PC-3 (cell line): Measurements from ENCODE around the gene STYK1. TPM values are rescaled to one million over a fixed set of nuclear protein-coding genes. Genes with fewer than 3 reads are reported as not detected.

Experiments
- ATAC-seq: fragments of 200-7000 bp; cut with Tn5 transposase; 2 replicates; pipeline ENCODE4 v1.9.1; 2020; ENCODE audit warnings: mild to moderate bottlenecking, moderate library complexity
- BruUV-seq: library from RNA; stranded (reverse); fragments of 400-500 nt; replicated peaks from 2 replicates; lab custom pipeline; 2021; lab: Mats Ljungman, UMichigan
- CTCF ChIA-PET: fragments of 300-600 bp; sonication (Branson Sonifier 250); formaldehyde crosslinking; loops from one replicate; lab custom pipeline; 2022; ENCODE audit warnings: antibody characterized with exemption; lab: Charles Lee
- POLR2A ChIA-PET: fragments of 300-600 bp; sonication (Branson Sonifier 250); formaldehyde crosslinking; loops from one replicate; lab custom pipeline; 2022; ENCODE audit warnings: antibody characterized with exemption; ENCODE audit not compliant: unreplicated experiment; lab: Charles Lee
- DNase-seq: peaks from one replicate; pipeline ENCODE4 v3.0.0-alpha.2; 2015
- H2AFZ ChIP-seq: fragments of 300-600 bp; sonication (generic); 2 replicates; pipeline ENCODE4 v1.6.0; 2016; ENCODE audit warnings: antibody characterized with exemption, low read length
- H3F3A ChIP-seq: fragments of 300-600 bp; sonication (generic); one replicate; pipeline ENCODE4 v1.6.0; 2017; ENCODE audit warnings: antibody characterized with exemption, low read length, control low read depth, mild to moderate bottlenecking; ENCODE audit not compliant: unreplicated experiment
- H3K27ac ChIP-seq: fragments of 300-600 bp; sonication (generic); 2 replicates; pipeline ENCODE4 v1.5.1; 2016; ENCODE audit warnings: mild to moderate bottlenecking, low read length
- H3K27me3 ChIP-seq: fragments of 300-600 bp; sonication (generic); 2 replicates; pipeline ENCODE4 v1.6.1; 2016; ENCODE audit warnings: low read length, mixed read lengths
- H3K36me3 ChIP-seq: fragments of 300-600 bp; sonication (generic); 2 replicates; pipeline ENCODE4 v1.6.1; 2016; ENCODE audit warnings: low read depth, mixed run types, low read length, mixed read lengths
- H3K4me1 ChIP-seq: fragments of 300-600 bp; sonication (generic); 2 replicates; pipeline ENCODE4 v1.5.1; 2016; ENCODE audit warnings: low read length; ENCODE audit not compliant: insufficient read depth
- H3K4me2 ChIP-seq: fragments of 300-600 bp; sonication (generic); 2 replicates; pipeline ENCODE4 v1.6.0; 2016; ENCODE audit warnings: low read length
- H3K4me3 ChIP-seq: fragments of 300-600 bp; sonication (generic); 2 replicates; pipeline ENCODE4 v1.5.1; 2016; ENCODE audit warnings: mild to moderate bottlenecking, low read length, mixed read lengths
- H3K79me2 ChIP-seq: fragments of 300-600 bp; sonication (generic); 2 replicates; pipeline ENCODE4 v1.6.1; 2017; ENCODE audit warnings: low read length, mixed read lengths
- H3K9ac ChIP-seq: fragments of 300-600 bp; sonication (generic); 2 replicates; pipeline ENCODE4 v1.6.0; 2016; ENCODE audit warnings: mild to moderate bottlenecking, low read length
- H3K9me2 ChIP-seq: fragments of 300-600 bp; sonication (generic); replicated peaks from 2 replicates; pipeline ENCODE4 v1.6.1; 2016; ENCODE audit warnings: mixed run types, low read length, mixed read lengths
- H3K9me3 ChIP-seq: fragments of 300-600 bp; sonication (generic); 2 replicates; pipeline ENCODE4 v1.6.1; 2016; ENCODE audit warnings: low read length, mixed read lengths
- H4K20me1 ChIP-seq: fragments of 300-600 bp; sonication (generic); 2 replicates; pipeline ENCODE4 v1.6.1; 2016; ENCODE audit warnings: low read length, mixed read lengths
- EZH2 ChIP-seq: fragments of 300-600 bp; sonication (generic); IDR thresholded peaks from one replicate; pipeline ENCODE4 v1.6.1; 2017; ENCODE audit warnings: antibody characterized with exemption, mild to moderate bottlenecking, low read length; ENCODE audit not compliant: unreplicated experiment
- EZH2phosphoT487 ChIP-seq: fragments of 300-600 bp; sonication (generic); IDR thresholded peaks from 2 replicates; pipeline ENCODE4 v1.6.1; 2018; ENCODE audit warnings: mild to moderate bottlenecking, antibody characterized with exemption, low read length, borderline replicate concordance
- intact Hi-C: fragments of 100-400 bp; cut with micrococcal nuclease; formaldehyde crosslinking; loops from 2 replicates; pipeline ENCODE4 v1.9.0; 2023
- total RNA-seq: library from RNA; depleted of rRNA; stranded (reverse); fragments of >200 nt; gene quantifications from 2 replicates; pipeline ENCODE4 v1.2.3, GENCODE V29; 2014
- TF ChIP-seq, protein P1 (sequence below): fragments of 300-600 bp; sonication (generic); conservative IDR thresholded peaks from 2 replicates; pipeline ENCODE4 v1.5.1; 2017; ENCODE audit warnings: antibody characterized with exemption, low read depth, mild to moderate bottlenecking, low read length

Gene STYK1
- total RNA-seq, 1 experiment from 2014 or later: 4.3 TPM

DNA sequence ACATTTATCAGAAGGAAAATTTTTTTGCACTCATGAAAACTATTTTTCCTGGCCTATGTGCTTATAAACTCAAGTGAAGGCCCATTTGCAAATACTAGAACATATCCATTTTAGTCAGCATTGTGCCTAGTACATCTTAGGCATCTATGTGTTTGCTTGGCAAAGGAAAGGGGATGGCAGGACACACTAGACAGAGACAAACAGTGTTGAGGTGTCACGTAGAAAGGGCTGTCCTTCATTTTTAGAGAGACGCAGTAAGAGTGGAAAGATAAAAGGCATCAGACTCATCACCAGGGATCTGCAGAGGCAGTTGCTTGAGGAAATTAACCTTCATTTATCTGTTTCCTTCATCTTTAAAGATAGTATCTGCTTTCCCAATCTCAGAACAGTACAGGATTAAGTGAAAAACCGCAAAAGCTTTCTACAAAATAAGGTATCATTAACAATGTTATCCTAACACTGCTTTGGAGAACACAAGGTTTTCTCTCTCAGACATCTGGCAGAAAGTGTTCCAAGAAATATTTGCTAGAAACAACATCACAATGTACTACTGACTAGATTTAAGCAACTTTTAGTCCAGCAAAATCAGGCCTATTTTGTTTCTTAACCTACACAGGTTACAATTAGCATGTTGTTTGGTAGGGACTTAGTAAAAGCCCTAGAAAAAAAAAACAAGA, 47.3 kb upstream of the STYK1 start:
- ChIA-PET CTCF (no interaction called here), POLR2A (no interaction called here)
- H3K79me2 ChIP-seq: peaks cover 82% of the 10 kb centered on the region
- peak overlapping the region; percentile 98 for H3K27ac ChIP-seq
- H3K4me1 ChIP-seq: peaks cover 55% of the 10 kb centered on the region
- peak overlapping the region; percentile 98 for H3K4me3 ChIP-seq
- H3K9me3 ChIP-seq: no peaks in the 10 kb centered on the region
- BruUV-seq: no TSS peak
- no peaks in the 10 kb centered on the region for H3F3A ChIP-seq
- H2AFZ ChIP-seq: no peak overlapping the region
- H4K20me1 ChIP-seq: peaks cover 55% of the 10 kb centered on the region
- no peak for TF ChIP-seq EZH2
- TF ChIP-seq, protein P1, sequence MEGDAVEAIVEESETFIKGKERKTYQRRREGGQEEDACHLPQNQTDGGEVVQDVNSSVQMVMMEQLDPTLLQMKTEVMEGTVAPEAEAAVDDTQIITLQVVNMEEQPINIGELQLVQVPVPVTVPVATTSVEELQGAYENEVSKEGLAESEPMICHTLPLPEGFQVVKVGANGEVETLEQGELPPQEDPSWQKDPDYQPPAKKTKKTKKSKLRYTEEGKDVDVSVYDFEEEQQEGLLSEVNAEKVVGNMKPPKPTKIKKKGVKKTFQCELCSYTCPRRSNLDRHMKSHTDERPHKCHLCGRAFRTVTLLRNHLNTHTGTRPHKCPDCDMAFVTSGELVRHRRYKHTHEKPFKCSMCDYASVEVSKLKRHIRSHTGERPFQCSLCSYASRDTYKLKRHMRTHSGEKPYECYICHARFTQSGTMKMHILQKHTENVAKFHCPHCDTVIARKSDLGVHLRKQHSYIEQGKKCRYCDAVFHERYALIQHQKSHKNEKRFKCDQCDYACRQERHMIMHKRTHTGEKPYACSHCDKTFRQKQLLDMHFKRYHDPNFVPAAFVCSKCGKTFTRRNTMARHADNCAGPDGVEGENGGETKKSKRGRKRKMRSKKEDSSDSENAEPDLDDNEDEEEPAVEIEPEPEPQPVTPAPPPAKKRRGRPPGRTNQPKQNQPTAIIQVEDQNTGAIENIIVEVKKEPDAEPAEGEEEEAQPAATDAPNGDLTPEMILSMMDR: no peak
- no peak for TF ChIP-seq EZH2phosphoT487
- no peaks in the 10 kb centered on the region for H3K9me2 ChIP-seq
- peak overlapping the region; percentile 100 for H3K9ac ChIP-seq
- no peak for ATAC-seq
- intact Hi-C loops: no loop called here
- no peak for DNase-seq
- peak overlapping the region; percentile 90 for H3K4me2 ChIP-seq
- H3K27me3 ChIP-seq: no peaks in the 10 kb centered on the region
- no peaks in the 10 kb centered on the region for H3K36me3 ChIP-seq

DNA sequence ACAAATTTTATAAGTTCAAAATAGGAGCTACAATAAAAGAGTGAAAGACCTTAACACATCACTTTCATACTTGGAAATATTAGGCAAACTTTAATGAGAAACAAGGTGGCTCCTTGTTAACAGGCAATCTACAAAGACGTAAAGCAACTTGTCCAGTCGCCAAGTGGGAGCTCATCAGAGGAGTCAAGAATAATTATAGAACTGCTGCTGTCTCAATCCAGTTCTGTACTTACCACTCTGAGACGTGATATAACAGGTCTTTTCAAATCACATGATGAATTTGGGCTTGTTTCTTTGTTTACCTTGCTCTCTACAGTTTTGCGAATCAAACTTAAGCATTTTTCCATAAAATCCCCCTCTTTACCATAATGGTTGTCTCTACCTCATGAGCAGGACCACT, 45.6 kb upstream of the STYK1 start:
- DNase-seq: no peak
- Histone ChIP-seq H3K4me1 (peaks cover 60% of the 10 kb centered on the region), H3K27ac (no peak overlapping the region), H3K79me2 (peaks cover 91% of the 10 kb centered on the region), H2AFZ (no peak overlapping the region), H3K9me3 (no peaks in the 10 kb centered on the region), H3K4me2 (peak overlapping the region; percentile 90), H3K27me3 (no peaks in the 10 kb centered on the region), H3F3A (no peaks in the 10 kb centered on the region), H3K36me3 (peaks cover 7% of the 10 kb centered on the region; the same call in 1 of the 2 replicates), H3K4me3 (peak overlapping the region; percentile 98), H3K9ac (no peak overlapping the region), H4K20me1 (peaks cover 61% of the 10 kb centered on the region), H3K9me2 (no peaks in the 10 kb centered on the region)
- POLR2A ChIA-PET: no interaction called here
- CTCF ChIA-PET: no interaction called here
- no TSS peak for BruUV-seq
- TF ChIP-seq, protein P1: no peak
- TF ChIP-seq EZH2 (no peak), EZH2phosphoT487 (no peak)
- no peak for ATAC-seq
- intact Hi-C loops: loop anchor here (5.0 kb wide), 1 partner anchor 37 kb away; no protein-coding TSS in a partner anchor

DNA sequence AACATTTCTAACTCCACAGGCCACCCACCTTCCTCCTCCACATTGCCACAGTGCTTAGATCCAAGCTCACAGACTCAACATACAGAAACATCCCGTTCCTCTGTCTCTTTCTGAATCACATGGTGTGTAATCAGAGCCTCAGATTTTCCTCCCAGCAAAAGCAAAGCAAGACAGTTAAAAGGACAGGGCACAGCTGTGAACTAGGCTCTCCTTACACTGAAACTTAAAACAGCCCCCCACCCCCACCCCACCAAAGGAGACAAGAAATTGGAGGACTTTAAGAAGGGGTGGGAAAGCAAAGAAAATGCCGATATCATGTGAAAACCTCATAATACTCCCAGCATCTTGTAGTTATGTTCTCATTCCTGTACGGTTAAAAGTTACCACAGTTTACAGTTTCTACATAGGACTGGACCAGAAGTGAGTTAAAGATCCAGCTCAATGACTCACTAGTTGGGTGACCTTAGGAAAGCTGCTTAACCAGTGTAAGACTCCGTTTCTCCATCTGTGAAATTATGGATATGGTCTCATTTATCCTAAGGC, 44.5 kb upstream of the STYK1 start:
- Histone ChIP-seq H3K9me2 (no peaks in the 10 kb centered on the region), H3K36me3 (peaks cover 19% of the 10 kb centered on the region), H3K4me1 (peaks cover 54% of the 10 kb centered on the region), H3K27me3 (no peaks in the 10 kb centered on the region), H3K9me3 (no peaks in the 10 kb centered on the region), H3K79me2 (peaks cover 90% of the 10 kb centered on the region), H3K4me3 (peak overlapping the region; percentile 98; the same call in 1 of the 2 replicates), H3K9ac (no peak overlapping the region), H3K27ac (peak overlapping the region; percentile 24), H3F3A (no peaks in the 10 kb centered on the region), H2AFZ (no peak overlapping the region), H4K20me1 (peaks cover 61% of the 10 kb centered on the region), H3K4me2 (peak overlapping the region; percentile 90)
- no TSS peak for BruUV-seq
- POLR2A ChIA-PET: interaction anchor here (0.7 kb wide), 1 partner anchor 131 kb away, joined by 4 read pairs; no protein-coding TSS in a partner anchor
- TF ChIP-seq EZH2phosphoT487: no peak
- TF ChIP-seq, protein P1: no peak
- no peak for TF ChIP-seq EZH2
- DNase-seq: peak; percentile 44
- intact Hi-C loops: loop anchor here (5.0 kb wide), 1 partner anchor 36 kb away; no protein-coding TSS in a partner anchor
- no peak for ATAC-seq
- CTCF ChIA-PET: no interaction called here
